Gastrocnemius medialis (tissue), 4 donors: ENCODE data around the gene P4HA1.

Source experiments
- POLR2A ChIP-seq, 2 donors: fragments of 450-650 bp; IDR thresholded peaks; one replicate each; pipeline ENCODE4 v1.6.1; 2017; ENCODE audit warnings: antibody characterized with exemption in 2 of 2, mild to moderate bottlenecking in 2 of 2, moderate library complexity in 2 of 2
- TF ChIP-seq, protein P1 (sequence below), 5 experiments: fragments of 450-650 bp in 3 of 5; fragments of 200-600 bp in 2 of 5; sonication (generic) in 2 of 5; IDR thresholded peaks in 4 of 5; conservative IDR thresholded peaks in 1 of 5; 1 replicate in 4 of 5; 2 replicates in 1 of 5; pipeline ENCODE4 v1.5.1; 2016 to 2019; ENCODE audit warnings: antibody characterized with exemption in 5 of 5, mild to moderate bottlenecking in 3 of 5, moderate library complexity in 3 of 5

DNA sequence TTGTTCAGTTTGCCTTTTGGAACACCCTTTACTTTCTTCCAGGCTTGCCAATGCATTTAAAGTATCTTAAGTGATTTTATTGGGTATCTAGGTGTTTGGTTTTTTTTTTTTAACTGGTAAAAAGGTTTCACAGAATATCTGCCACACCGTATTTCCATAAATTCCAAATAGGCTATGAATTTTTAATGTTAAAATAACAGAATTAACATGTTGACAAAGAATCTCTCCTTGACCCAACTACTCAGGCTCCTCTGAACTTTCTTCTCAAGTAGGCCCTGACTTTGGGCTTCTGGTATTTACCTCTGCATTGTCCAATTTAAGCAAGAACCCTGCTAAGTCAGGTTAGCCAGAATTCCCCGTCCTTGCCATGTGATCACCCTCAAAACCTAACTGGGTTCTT lies 80.9 kb downstream of the P4HA1 start:
- TF ChIP-seq, protein P1, sequence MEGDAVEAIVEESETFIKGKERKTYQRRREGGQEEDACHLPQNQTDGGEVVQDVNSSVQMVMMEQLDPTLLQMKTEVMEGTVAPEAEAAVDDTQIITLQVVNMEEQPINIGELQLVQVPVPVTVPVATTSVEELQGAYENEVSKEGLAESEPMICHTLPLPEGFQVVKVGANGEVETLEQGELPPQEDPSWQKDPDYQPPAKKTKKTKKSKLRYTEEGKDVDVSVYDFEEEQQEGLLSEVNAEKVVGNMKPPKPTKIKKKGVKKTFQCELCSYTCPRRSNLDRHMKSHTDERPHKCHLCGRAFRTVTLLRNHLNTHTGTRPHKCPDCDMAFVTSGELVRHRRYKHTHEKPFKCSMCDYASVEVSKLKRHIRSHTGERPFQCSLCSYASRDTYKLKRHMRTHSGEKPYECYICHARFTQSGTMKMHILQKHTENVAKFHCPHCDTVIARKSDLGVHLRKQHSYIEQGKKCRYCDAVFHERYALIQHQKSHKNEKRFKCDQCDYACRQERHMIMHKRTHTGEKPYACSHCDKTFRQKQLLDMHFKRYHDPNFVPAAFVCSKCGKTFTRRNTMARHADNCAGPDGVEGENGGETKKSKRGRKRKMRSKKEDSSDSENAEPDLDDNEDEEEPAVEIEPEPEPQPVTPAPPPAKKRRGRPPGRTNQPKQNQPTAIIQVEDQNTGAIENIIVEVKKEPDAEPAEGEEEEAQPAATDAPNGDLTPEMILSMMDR (IDR thresholded peaks at IDR 0.05 in 4 of 5, conservative IDR thresholded peaks at IDR 0.05 in 1 of 5), result no peak
- no peak for TF ChIP-seq POLR2A (IDR thresholded peaks at IDR 0.05)
